Activated T-cell treated with anti-CD3 and anti-CD28 coated beads for 4 hours (primary cell): ENCODE measurements around the gene PLIN5.
"Not testable (repeated sequence)": the region's sequence is repeated elsewhere in the genome, so short reads cannot be mapped to it uniquely, and the experiment has no call there.

Experiments
- DNase-seq: peaks from one replicate; pipeline ENCODE4 v3.0.0-alpha.2; 2020

Gene PLIN5

DNA sequence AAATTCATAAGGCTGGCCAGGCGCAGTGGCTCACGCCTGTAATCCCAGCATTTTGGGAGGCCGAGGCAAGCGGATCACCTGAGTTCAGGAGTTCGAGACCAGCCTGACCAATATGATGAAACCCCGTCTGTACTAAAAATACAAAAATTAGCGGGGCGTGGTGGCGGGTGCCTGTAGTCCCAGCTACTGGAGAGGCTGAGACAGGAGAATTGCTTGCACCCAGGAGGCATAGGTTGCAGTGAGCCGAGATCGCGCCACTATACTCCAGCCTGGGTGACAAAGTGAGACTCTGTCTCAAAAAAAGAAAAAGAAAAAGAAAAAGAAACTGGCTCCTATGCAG lies 6.8 kb upstream of the PLIN5 start:
- not testable (repeated sequence) for DNase-seq

DNA sequence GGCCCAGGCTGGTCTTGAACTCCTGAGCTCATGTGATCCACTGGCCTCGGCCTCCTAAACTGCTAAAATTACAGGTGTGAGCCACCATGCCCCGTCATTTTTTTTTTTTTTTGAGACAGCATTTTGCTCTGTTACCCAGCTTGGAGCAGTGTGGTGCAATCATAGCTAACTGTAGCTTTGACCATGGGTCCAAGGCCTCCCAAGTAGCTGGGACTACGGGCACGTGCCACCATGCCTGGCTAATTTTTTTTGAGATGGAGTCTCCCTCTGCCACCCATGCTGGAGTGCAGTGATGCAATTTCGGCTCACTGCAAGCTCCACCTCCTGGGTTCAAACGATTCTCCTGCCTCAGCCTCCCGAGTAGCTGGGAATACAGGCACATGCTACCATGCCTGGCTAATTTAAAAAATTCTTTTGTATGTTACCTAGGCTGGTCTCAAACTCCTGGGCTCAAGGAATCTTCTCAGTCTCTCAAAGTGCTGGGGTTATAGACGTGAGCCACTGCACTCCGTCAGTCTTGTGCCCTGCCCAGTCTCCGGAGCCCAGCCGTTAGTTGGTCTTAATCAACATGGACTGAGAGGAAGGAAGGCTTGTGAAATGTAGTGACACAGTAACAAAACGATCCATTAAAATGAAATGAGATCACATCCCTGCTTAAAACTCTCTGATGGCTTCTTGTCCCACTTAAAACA lies 6.2 kb upstream of the PLIN5 start:
- DNase-seq: no peak

DNA sequence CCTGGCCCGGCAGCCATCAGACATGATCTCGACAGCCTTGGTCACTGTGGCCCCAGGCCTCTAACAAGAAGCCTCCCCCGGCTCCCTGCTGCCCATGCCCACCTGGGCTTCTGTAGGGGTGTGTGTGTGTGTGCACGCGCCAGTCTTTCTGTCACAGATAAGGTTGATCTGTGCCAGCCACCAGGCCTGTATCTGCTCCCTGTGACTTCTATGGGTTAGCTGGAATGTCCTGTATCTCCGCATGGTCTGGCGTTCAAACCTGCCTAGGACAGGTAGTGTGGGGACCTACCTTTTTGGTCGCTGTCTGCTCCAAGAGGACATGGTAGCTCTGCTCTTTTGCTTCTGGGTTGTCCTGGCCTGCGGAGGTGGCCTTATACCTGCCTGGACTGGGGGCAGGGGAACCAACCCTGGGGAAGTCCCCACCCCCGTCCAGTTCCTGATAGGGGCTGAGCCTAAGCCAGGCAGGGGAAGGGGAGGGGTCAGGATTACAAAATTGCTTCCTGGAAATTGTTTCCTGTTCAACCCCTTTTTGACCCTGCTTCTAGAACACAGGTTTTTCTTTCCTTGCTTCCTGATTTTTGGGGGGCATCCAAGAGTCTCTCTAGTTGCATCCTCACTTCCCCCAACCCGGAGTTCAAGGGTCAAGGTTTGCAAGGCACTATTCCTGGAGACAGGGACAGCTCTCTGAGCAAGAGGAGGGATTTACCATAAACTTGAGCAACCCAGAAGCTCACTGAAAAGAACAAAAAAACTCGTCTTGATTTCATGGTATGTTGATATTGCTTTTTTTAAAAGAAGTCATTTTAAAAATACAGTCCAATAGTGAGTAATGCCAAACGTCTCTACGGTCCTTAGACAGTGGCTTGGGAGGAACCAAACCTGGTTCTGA lies 4.9 kb upstream of the PLIN5 start, which contains the start of gene LRG1:
Gene LRG1 (minus strand): TSS at position 344 of the 889 bp plus-strand sequence. CDS start 23 bp downstream, at position 321.
- no peak for DNase-seq

DNA sequence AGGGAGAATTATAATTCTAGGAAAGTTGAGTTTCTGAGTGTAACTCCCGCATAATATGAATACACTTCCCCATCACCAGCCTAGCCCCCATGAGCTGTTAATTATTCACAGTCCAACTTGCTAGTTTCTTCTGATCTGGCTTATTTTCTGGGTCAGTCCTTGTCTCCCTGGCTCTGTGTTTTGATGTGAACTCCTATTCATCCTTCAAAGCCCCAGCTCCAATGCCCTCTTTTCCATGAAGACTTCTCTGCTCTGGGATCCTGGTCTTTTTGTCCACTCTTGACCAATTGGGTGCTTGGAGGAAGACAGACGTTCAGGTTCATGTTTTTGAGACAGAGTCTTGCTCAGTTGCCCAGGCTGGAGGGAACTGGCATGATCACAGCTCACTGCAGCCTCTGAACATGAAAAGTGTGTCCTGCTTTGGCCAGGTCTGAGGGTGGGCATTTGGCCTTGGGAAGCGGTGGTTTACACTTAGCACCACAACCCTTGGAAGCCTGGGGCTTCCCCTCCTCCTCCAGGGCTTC lies 4.2 kb upstream of the PLIN5 start:
- DNase-seq: no peak

DNA sequence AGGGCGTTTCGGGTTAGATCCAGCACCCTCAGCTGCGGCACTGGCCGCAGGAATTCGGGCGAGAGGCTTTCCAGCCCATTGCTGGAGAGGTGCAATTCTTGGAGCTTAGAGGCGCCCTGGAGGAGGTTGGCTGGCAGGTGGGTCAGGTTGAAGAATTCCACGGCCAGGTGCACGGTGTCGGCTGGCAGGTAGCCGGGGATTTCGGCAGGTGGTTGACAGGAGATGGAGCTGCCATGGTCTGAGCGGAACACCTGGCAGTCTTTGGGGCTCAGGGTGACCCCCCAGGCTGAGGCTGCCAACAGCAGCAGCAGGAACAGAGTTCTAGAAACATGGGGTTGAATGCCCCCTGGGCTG lies 3.6 kb upstream of the PLIN5 start:
- no peak for DNase-seq

DNA sequence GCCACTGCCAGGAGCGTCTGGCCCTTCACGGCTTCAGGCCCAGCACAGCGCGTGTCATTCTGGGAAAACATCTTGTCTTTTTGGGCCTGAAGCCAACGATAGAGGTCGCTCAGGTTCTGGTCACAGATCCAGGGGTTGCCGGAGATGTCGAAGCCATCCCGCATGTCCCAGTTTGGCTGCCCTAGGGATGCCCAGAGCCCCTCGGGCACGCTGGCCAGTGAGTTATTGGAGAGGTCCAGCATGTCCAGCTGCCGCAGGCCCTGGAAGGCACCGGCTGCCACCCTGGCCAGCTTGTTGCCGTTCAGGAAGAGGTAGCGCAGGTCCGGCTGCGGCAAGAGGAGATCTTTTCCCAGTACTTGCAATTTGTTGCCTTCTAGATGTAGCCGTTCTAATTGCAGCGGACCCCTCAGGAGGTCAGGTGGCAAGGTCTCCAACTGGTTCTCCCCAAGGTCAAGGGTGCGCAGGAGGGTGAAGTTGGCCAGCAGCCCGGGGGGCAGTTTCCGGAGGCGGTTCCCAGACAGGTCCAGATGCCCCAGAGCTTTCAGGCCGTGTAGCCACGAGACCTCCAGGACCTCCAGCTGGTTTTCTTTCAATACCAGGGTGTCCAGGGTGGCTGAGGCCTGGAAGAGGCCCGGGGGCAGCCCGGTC lies 3.1 kb upstream of the PLIN5 start:
- DNase-seq: no peak

DNA sequence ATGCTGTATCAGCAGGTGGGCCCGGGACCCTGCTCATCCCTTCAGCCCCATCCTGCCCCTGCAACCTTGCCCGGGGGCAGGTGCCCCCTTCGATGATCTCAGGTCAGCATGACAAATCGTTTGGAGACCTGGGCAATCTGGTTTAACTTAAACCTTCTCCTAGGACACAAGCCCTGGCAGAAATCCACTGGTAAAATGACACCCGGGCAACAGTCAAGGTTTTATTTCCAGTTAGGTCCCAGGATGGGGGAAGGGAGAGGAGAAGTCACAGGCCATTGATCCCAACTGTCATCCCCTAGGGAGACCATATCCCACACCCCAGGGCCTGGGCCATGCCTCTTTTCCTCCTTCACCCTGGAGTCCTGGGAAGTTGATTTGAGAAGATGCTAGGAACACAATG lies 1.8 kb upstream of the PLIN5 start:
- no peak for DNase-seq

DNA sequence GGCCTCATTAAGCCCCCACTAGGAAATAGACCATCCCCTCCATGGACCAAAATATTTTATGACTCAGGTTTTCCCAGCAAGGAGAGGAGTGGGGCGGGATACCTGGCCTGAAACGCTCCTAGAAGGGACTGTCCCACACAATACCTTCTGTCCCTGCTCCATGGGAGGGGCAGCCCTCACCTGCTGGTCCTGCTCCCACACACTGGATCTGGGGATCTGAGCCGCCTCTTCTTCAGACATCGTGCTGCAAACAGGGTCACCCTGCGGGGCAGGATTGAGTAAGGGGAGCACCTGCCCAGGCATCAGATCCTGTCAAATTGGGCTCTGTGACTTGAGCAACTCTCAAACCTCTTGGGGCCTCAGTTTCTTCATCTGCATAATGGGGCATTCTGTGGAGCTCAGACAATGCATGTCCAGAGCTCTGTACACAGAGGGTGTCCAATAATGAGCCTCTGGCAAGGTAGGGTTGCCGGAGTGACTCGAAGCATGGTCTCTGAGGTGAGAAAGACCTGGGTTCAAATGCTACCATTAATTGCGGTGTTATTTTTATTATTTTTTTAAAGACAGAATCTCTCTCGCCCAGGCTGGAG lies 1.1 kb downstream of the PLIN5 start:
- no peak for DNase-seq

DNA sequence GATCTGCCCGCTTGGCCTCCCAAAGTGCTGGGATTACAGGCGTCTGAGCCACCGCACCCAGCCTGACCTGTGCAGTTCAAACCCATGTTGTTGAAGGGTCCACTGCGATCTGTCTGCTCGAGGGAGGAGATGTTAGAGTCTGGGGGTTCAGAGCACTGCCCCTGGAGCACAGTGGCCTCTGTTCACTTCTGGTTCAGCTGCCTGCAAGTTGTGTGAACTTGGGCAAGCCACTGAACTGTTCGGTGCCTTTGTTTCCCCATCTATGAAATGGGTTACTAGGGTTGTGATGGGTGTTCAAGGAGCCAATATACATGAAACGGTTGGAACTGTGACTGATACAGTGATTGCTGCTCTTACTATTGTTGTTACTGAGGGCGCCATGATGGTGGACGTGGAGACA lies 1.7 kb downstream of the PLIN5 start:
- no peak for DNase-seq

DNA sequence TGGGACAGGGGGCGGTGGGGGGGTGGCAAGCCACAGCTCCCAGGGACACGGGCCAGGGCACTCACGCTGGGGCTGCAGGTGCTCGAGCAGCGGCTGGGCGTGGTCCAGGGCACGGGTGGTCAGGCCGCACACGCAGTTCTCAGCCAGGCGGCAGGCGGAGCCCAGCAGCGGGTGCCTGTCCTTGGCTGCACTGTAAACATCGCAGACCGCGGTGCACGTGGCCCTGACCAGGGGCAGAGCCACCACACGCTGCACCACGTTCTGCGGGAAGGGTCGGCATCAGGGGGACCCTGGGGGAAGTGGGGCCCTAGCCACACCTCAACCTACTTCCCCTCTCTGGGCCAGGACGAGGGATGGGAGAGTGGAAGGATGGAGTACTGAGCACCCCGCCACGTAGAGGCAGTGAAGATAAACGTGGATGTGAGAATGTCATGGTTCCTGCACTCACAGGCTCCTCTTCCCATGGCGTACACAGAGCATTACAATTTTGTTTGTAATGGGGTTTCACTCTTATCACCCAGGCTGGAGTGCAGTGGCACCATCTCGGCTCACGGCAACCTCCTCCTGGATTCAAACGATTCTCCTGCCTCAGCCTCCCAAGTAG lies 3.4 kb downstream of the PLIN5 start:
- no peak for DNase-seq

DNA sequence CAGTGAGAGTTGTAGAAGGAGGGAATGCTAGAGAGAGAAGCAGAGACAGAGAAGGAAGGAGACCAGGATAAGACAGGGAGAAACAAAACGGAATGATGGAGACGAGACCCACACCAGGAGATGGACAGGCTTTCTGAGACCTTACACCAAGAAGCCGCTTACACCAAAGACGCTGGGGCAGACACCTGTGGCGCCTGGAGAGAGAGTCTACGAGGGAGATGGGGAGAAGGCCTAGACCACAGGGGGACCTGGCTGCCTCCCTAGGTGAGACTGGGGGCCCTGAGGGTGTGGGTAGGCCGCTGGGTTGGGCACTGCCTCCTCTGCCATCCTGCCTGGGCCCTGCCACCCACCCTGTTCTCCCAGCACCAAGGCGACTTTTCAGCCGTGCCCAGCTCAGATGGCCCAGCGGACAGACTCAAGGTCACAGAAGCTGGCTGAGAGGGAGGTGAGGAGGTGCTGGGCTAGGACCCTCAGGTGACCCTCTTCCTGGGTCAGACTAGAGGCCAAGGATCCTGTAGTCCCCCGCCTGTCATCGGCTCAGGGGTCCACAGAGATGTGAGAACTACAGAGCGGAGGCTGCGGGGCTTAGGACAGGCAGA lies 5.0 kb downstream of the PLIN5 start:
- no peak for DNase-seq

DNA sequence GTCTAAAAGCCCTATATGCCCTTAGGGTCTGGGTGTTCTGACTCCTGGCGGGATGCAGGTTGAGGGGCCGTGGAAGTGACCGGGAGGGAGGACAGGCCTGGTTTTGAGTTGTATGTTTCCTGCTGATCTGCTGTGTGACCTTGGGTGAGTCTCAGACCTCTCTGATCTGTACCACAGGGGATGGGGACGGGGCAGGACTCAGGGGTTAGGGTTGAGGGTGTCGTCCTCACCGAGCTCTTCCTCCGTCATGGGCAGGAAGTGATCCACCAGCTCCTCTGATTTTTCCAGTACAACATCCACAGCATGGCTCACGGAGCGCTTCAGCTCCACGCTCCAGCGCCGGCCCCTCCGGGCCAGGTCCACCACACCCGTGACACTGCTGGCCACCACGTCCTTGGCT lies 6.2 kb downstream of the PLIN5 start:
- DNase-seq: no peak

DNA sequence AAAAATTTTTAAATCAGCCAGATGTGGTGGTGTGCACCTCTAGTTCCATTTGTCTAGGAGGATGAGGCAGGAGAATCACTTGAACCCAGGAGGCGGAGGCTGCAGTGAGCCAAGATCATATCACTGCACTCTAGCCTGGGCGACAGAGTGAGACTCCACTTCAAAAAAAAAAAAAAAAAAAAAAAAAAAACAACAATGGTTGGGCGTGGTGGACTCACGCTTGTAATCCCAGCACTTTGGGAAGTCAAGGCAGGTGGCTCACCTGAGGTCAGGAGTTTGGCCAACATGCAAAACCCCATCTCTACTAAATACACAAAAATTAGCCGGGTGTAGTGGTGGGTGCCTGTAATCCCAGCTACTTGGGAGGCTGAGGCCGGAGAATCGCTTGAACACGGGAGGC lies 7.6 kb downstream of the PLIN5 start:
- not testable (repeated sequence) for DNase-seq

DNA sequence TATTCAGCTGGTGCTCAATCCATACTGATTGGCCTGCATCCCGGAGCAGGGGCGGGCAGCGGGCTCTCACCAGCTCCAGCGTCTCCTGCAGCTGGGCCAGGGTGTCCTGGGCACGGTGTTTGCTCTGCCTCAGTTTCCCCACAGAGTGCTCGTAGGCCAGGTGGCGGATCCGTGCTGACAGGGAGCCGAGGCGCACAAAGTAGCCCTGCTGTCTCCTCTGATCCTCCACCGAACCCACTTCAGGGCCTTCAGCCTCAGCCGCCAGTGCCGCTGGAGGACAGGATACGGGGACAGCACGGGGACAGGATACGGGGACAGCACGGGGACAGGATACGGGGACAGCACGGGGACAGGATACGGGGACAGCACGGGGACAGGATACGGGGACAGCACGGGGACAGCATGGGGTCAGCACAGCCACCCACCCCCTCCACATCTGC lies 9.4 kb downstream of the PLIN5 start:
- no peak for DNase-seq

DNA sequence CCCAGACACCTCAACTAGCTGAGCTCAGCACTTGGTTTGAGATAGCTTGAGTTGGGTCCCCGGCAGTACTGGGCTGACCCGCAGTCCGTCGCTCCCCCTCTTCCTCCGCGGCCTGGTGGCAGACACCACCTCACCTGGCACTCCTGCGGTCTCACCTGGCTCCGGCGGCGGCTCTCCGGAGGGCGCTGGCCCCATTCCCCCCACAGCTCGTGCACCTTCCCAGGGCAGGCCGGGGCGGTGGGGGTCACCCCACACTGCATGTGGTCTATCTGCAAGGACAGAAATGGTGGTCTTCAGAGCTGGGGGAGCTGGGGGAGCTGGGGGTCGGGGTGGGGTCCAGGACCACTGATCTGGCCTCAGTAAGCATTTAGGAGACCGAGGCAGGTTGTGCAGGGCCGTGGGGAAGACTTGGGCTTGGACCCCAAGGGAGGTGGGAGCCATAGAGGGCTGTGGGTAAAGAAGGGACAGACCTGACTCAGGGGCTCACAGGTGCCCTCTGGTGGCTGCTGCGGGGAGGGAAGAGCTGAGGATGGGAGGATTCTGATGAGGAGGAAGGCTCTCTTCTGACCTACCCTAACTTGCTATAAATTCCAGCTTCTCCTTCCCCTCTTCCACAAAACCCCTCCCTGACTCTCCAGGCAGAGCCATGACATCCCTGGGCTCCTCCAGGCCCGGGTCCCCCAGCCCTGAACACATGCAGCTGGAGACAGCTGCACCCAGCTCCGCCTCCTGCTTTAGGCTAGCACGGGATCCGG lies 10.0 kb downstream of the PLIN5 start:
- DNase-seq: peak; percentile 62

DNA sequence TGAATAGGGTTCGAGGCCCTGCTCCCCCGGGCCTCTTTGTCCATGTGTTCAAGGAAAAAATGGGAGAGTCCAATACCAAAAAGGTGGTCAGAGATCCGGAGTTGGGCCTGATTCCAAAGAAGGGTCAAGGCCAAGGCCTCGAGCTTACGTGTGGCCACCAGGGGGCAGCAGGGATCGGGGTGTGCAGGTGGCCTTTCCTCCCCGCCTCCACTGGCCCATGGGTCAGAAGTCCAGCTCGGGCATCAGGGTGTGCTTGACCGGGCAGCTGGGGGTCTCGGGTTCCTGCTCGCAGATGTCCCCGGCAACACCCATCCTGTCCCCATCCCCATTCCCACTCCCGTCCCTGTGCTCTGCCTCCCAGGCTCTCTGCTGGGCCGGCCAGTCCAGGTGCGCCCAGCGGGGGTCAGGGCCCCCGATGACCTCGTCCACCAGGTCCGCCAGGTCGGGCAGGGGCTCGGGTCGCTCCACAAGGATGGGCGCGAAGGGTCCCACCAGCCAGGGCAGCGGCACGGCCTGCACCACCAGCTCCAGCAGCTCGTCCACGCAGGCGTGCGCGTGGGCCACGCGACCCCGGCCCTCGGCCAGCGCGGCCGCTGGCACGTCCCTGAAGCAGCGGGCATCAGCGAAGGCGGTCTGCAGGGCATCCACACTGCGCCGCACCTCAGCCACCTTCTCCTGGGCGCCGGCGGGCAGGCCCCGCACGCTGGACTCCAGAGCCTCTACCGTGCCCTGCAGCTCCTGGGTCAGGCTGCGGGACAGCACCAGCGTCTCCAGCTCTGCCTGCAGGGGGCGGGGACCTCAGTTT lies 11.5 kb downstream of the PLIN5 start:
- no peak for DNase-seq

DNA sequence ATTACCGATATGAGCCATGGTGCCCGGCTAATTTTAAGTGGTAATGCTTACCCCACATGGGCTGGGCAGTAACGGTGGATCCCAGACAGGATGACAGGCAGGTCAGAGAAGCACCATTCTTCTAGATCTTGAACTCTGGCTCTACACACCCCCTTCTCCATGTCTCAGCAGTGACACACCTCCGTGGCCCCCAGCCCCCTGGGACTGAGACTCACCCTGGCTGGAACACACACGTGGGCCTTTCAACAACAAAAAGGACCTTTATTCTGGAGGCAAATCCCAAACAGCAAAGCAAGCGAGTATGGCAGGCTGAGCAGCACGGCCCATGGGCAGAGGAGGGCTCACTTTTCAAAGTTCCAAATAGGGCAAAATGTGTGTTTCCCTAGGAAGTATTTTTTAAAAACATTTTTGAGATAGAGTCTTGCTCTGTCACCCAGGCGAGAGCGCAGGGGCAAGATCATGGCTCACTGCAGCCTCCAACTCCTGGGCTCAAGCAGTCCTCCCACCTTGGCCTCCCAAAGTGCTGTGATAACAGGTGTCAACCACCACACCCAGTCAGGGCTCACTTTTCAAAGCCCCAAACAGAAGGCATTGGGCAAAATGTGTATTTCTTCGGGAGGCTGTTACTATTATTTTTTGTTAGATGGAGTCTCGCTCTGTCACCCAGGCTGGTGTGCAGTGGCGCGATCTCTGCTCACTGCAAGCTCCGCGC lies 12.6 kb downstream of the PLIN5 start:
- DNase-seq: no peak

DNA sequence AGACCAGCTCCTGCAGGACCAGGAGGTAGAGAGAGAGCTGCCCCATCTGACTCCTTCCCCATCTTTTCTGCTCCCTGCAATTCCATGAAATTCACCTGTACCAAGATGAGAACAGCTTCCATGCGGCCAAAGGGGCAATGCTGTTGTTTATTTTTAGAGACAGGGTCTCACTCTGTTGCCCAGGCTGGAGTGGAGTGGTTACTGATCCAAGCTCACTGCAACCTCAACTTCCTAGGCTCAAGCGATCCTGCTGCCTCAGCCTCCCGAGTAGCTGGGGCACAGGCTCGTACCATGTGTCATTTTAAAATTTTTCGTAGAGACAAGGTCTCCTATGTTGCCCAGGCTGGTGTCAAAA lies 13.2 kb downstream of the PLIN5 start:
- no peak for DNase-seq

DNA sequence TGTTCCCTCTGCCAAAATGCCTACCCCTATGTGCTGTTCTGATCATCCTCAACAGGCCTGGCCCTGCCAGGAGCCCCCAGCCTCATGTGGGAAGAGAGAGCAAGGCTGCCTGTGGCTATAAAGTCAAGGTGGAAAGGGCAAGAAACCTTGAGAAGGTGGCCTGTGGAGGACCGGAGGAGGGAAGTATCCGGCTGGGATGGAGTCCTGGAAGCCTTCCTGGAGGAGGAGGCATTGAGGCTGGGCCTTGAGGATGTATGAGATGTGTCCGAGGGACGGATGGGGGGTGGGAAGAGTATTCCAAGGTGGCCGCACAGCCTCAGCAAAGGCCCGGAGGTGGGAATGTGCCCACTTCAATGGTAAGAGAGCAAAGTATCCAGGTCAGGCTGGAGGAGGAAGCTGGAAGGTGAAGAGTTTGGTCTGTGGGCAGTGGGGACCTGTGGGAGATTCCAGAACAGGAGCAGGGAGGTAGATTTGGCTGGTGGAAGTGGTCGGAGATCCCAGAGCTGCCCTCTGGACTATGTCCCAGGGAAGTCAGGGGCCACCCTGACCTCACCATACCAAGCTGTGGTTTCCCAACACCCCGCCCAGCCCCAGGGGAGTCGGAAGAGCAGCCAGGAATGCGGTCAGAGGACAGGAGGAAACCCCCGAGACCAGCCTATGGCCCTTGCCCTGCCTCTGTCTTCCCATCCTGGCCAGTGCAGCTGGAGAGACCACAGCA lies 13.7 kb downstream of the PLIN5 start:
- DNase-seq: no peak
